HL-60/S4 (cell line): Measurements from ENCODE around the gene SDK2.

Experiments used
- in situ Hi-C: fragments of 300-500 bp; cut with MboI; formaldehyde crosslinking; loops from 2 replicates; pipeline ENCODE4 v1.14.3; 2022; ENCODE audit warnings: low sequenced_read_pairs

The SDK2 gene

GRCh38 chr17:73566905-73567782 lies 77.1 kb downstream of the SDK2 start:
- in situ Hi-C loops, result no loop called here

- in situ Hi-C loops, result no loop called here
These were observed 79.4 kb downstream of the SDK2 start for GRCh38 chr17:73564843-73565242.

DNA sequence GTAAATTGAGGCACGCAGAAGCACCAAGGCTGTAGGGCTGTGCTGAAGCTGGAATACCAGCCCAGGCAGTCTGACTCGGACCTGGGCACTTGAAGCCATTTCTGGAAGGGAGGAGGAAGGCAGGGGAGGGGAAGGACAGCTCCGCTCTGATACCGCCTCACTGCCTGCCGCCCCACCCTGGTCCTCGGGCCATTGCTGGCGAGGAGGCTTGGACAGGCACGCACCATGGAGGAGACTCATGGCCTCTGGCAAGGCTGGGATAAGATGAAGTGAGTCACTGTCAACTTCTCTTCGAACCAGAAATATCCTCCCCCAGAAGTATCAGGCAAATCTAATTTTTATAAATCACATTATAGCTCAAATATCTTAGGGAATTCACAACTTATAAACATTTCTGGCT lies 81.3 kb downstream of the SDK2 start:
- in situ Hi-C loops, result no loop called here

DNA sequence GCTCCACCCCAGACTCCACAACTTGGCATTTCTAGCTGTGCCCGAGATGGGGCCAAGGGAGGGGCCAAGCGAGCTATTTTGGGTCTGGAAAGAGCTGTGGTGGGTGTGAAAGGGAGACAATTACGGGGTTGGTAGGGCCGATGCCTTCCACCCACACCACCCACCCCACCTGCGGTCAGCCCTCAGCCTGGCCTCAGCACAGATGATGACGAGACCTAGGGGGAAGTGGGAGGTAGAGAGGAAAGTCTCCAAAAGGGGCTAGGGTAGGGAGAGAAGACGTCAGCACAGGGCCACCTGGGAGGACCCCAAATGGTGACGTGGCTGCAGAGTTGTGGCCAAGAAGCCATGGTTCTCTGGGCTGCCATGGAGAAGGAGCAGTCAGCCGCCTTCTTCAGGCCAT lies 83.1 kb downstream of the SDK2 start:
- in situ Hi-C loops, result no loop called here

- in situ Hi-C loops, result no loop called here
These were observed 83.6 kb downstream of the SDK2 start for GRCh38 chr17:73560661-73561060.

GRCh38 chr17:73559532-73559931 lies 84.7 kb downstream of the SDK2 start:
- in situ Hi-C loops, result no loop called here

DNA sequence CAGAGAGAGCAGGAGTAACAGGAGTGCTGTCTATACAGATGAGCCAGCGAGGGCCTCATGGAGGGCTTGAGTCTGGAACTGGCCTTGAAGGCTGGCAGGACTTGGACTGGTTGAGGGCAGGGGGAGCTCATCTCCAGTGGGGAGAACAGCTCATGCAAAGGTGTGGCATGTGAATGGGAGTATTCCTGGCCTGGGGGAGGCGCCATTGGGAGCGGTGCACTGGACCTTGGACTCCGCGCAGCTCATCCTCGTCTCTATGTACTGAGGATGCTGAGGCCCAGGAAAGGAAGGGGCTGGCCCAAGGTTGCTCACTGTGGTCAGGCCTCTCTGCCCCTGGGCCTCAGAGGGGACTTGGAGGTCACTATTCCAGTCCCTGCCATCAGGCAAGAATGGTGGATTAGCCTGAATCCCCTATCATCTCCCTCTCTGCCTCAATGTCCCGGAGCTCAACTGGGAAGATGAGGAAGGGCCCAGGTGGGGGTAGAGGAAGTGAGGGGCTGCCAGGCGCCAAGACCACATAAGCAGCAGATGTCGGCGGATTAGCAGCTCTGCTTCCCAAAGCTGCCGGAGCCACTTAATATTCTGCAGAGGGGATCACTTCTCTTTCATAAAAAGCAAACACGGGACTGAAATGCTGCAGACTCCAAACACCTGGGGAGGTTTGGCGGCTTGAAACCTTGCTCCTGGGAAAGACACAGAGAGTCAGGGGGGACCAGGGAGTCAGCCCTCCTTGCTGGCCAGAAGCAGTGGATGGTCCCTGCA lies 88.9 kb downstream of the SDK2 start:
- in situ Hi-C loops, result no loop called here

GRCh38 chr17:73554498-73554897 lies 89.7 kb downstream of the SDK2 start:
- in situ Hi-C loops, result no loop called here

- in situ Hi-C loops, result no loop called here
These were observed 90.9 kb downstream of the SDK2 start for GRCh38 chr17:73553311-73553710.

DNA sequence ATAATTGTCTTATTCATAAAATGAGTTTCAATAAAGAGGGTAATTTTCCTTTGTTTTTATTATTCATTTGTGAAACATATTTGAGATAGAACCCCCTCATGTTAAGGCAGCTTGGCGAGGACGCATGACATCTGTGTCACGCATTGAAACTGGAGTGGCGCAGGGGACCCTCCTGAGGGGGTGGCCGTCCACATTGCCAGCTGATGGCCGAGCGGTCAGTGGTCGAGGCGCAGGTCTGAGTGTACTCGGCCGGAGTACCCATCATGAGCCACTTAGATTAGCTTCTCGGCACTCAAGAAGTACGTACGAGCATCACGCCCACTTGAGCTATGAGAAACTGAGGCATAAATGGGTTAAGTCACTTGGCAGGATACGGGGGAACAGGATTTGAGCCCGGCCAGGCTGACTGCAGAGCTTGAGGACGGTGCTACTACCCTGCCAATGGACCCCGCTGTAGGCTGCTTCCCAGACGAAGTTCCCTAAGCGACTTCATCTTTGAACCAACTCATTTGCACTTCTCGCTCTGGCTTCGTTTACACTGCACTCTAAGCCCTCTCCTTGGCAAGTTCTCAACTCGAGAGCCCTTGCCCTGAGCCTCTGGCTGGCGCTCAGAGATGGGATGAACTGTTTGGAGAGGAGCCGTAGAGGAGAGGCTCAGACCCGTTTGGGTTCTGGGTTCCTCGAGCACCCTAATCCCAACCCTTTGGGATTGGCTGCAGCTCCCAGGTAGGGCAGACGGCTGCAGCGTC lies 91.8 kb downstream of the SDK2 start:
- in situ Hi-C loops, result no loop called here

- in situ Hi-C loops, result no loop called here
These were observed 92.5 kb downstream of the SDK2 start for GRCh38 chr17:73551759-73552158.

- in situ Hi-C loops, result no loop called here
These were observed 93.1 kb downstream of the SDK2 start for GRCh38 chr17:73551144-73551543.

DNA sequence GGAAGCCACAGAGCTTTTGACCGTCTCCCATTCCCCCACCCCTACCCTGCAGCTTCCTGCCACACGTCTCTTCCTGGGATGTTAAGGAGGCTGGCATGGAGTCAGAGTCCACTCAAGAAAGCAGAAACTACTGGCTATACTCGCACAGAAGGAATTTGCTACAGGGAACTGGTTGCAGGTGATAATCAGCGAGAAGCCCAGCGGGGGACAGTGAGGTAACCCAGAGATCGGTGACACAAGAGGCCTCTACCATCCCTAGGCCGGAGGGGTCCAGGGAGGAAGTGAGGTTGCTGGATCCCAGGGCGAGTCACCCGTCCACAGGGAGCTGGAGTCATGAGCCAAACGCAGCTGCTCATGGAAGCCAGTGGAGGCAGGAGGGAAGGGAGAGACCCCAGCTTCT lies 93.7 kb downstream of the SDK2 start:
- in situ Hi-C loops, result no loop called here

DNA sequence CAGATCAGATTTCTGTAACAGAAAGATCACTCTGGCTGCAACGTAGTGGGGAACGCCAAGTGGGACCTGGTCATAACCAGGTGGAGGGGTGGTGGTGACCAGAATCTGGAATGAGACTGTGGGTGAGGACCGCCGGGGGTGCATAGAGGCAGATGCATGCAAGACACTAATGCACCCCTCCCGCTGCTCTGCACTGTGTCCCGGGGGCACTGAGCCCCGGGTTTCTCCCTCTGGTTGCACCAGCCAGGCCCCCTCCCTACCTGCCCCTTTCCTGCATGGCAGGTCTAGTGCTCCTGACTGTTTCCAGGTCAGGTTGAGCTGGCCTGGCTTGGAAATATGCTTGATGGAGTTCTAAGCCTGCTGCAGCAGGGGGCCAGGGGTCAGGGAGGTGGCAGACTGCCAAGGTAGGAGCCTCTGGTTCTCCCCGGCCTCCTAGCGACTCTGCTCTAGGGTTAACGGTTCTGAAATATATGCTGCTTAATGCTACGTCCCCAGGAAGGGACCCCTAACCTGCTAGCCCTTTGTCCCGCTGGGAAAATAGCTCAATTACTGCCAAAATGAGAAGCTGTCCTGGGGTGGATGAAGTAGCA lies 94.3 kb downstream of the SDK2 start:
- in situ Hi-C loops, result no loop called here

DNA sequence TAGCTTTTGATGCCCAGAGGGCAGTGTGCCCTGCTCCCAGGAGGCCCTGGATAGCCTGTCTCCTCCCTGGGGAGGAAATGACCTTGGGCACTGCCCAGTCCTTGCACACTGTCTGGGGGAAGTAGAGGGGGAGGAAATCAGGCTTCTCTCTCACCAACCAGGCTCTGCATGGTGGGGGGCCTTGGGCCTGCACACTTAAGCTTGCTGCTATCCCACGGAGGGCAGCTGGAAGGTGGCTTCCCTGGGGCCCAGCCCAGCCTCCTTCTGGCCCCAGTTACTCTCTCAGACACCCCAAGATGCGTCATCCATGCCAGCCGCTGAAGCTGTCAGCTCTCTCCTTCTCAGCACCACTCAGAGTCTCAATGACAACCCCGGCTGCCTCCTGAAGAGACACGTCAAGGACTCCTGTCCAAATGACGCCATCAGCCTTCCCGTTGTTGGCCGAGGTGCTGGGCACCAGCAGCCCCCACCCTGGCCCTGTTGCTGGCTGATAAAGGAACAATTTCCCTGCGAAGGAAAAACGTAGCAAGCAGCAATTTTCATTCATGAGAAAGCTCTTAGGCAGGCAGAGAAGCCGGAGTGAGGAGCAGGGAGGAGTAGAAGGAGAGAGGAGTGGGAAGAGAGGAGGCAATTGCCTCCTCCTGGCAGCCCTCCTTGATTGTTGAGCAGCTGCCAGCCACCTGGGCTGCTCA lies 95.5 kb downstream of the SDK2 start:
- in situ Hi-C loops, result no loop called here

DNA sequence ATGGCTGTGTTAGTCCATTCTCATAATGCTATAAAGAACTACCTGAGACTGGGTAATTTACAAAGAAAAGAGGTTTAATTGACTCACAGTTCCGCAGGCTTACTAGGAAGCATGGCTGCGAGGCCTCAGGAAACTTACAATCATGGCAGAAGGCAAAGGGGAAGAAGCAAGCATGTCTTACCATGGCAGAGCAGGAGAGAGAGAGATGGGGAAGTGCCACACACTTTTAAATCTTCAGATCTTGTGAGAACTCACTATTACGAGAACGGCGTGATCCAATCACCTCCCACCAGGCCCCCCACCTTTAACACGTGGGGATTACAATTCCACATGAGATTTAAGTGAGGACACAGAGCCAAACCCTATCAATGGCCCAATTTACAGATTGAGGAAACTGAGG lies 96.5 kb downstream of the SDK2 start:
- in situ Hi-C loops, result no loop called here

GRCh38 chr17:73546770-73547536 lies 97.3 kb downstream of the SDK2 start:
- in situ Hi-C loops, result no loop called here

- in situ Hi-C loops, result no loop called here
These were observed 98.1 kb downstream of the SDK2 start for GRCh38 chr17:73546114-73546513.

- in situ Hi-C loops, result no loop called here
These were observed 98.9 kb downstream of the SDK2 start for GRCh38 chr17:73545109-73546032.
